ENCODE measurements around the gene EEIG1. TPM values are rescaled to one million over a fixed set of nuclear protein-coding genes. Genes with fewer than 3 reads are reported as not detected.

The EEIG1 gene
- polyA plus RNA-seq, 1 donor (not counting 4 experiments of a cell fraction or from before 2014, with no cell fraction given), result 3.7 TPM

DNA sequence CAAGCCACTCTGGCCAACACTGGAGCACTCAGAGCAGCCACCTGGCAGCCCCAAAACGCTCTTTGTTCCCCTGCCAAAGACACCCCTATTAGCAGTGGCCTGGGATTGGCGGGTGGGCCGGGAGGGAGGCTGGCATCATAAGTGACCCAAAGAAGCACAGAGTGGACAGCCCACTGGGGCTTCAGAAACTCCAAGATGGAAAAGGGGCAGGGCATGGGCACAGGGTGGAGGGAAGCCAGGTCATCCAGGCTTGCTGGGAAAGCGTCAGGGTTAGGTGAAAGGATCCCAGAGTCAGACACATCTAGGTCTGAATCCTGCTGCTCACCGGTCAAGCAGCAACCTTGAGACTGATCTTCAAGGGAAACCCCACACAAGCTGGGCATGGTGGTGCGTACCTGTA, 14.8 kb downstream of the EEIG1 start:
- FAIRE-seq (no peak), DNase-seq (ENCODE audit: low read depth, low spot score) (no peak)
- Histone ChIP-seq H3K27me3 (ENCODE audit: control insufficient read depth, extremely low read depth, insufficient read depth, low read length) (no peaks in the 10 kb centered on the region), H3K79me2 (ENCODE audit: control insufficient read depth, insufficient read depth, low read length) (peaks cover 7% of the 10 kb centered on the region), H3K9me1 (ENCODE audit: control insufficient read depth, extremely low read depth, insufficient read depth, low read length) (no peaks in the 10 kb centered on the region), H3K9me3 (ENCODE audit: control insufficient read depth, low read depth, low read length) (no peaks in the 10 kb centered on the region), H2AFZ (ENCODE audit: control insufficient read depth, low read length) (peak overlapping the region; percentile 74), H3K27ac (ENCODE audit: control insufficient read depth, insufficient read depth, low read length) (peak overlapping the region; percentile 79), H3K4me2 (ENCODE audit: control insufficient read depth, extremely low read depth, insufficient read depth, low read depth, low read length) (peak overlapping the region; percentile 67), H3K36me3 (ENCODE audit: control insufficient read depth in 2 of 2, extremely low read depth in 1 of 2, insufficient read depth in 2 of 2, low read length in 2 of 2) (peaks cover 0 to 3% of the 10 kb centered on the region in 2 experiments), H3K4me1 (ENCODE audit: control insufficient read depth, extremely low read depth, insufficient read depth, low read length) (peaks cover 62% of the 10 kb centered on the region), H4K20me1 (ENCODE audit: control insufficient read depth, extremely low read depth, insufficient read depth, low read length) (no peaks in the 10 kb centered on the region), H3K4me3 (ENCODE audit: control insufficient read depth in 2 of 3, extremely low read depth in 1 of 3, insufficient read depth in 2 of 3, low read depth in 1 of 3, low read length in 3 of 3) (no peak overlapping the region), H3K9ac (ENCODE audit: control insufficient read depth, extremely low read depth, insufficient read depth, low read length) (peak overlapping the region; percentile 72)
- dilution Hi-C loops (cut with MboI; ENCODE audit: extremely low pct_ligation_motif_present, low sequenced_read_pairs), result no loop called here
- TF ChIP-seq, protein P1, sequence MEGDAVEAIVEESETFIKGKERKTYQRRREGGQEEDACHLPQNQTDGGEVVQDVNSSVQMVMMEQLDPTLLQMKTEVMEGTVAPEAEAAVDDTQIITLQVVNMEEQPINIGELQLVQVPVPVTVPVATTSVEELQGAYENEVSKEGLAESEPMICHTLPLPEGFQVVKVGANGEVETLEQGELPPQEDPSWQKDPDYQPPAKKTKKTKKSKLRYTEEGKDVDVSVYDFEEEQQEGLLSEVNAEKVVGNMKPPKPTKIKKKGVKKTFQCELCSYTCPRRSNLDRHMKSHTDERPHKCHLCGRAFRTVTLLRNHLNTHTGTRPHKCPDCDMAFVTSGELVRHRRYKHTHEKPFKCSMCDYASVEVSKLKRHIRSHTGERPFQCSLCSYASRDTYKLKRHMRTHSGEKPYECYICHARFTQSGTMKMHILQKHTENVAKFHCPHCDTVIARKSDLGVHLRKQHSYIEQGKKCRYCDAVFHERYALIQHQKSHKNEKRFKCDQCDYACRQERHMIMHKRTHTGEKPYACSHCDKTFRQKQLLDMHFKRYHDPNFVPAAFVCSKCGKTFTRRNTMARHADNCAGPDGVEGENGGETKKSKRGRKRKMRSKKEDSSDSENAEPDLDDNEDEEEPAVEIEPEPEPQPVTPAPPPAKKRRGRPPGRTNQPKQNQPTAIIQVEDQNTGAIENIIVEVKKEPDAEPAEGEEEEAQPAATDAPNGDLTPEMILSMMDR (optimal IDR thresholded peaks at IDR 0.05 in 1 of 3, IDR thresholded peaks at IDR 0.05 in 1 of 3, conservative IDR thresholded peaks at IDR 0.05 in 1 of 3; ENCODE audit: extremely low read depth in 1 of 3, insufficient read depth in 2 of 3, low read length in 3 of 3), result no peak
- TF ChIP-seq EZH2 (IDR thresholded peaks at IDR 0.05; ENCODE audit: low read length), result no peak

DNA sequence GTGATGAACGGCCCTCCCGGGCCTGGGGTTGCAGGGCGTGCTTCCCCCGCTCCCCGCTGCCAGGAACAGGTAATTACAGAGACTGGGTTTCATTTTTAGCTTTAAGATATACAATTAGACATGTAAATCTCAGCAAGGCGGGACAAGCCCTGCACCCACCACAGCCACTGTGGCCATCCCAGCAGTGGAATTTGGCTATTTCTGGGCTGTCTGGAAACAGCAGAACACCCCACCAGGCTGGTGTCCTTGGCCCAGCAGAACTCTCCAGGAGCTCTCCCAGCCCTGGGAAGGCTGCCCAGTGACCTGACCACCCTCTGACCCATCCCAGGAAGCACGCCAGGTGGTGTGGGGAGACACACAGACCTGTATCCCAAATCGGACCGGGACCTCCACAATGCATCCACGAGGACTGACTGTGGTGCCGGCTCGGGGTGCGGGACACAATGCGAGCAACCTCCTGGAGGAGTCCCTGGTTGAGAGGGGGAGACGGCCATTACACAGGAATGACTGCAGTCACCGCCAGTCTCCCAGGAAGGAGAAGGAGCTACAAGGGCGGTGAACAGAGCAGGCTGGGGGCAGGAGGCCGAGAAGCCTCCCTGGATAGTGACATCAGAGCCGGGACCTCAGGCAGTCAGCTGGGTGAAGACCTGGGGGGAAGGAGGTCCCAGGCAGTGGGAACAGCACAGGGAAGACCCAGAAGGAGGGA, 17.3 kb downstream of the EEIG1 start:
- H2AFZ ChIP-seq (ENCODE audit: control insufficient read depth, low read length), result no peak overlapping the region
- FAIRE-seq (no peak), DNase-seq (ENCODE audit: low read depth, low spot score) (no peak)
- no peaks in the 10 kb centered on the region for H4K20me1 ChIP-seq (ENCODE audit: control insufficient read depth, extremely low read depth, insufficient read depth, low read length)
- peaks cover 7% of the 10 kb centered on the region for H3K79me2 ChIP-seq (ENCODE audit: control insufficient read depth, insufficient read depth, low read length)
- H3K9ac ChIP-seq (ENCODE audit: control insufficient read depth, extremely low read depth, insufficient read depth, low read length), result no peak overlapping the region
- no peaks in the 10 kb centered on the region for H3K27me3 ChIP-seq (ENCODE audit: control insufficient read depth, extremely low read depth, insufficient read depth, low read length)
- no peak overlapping the region for H3K4me2 ChIP-seq (ENCODE audit: control insufficient read depth, extremely low read depth, insufficient read depth, low read depth, low read length)
- H3K4me3 ChIP-seq (ENCODE audit: control insufficient read depth in 2 of 3, extremely low read depth in 1 of 3, insufficient read depth in 2 of 3, low read depth in 1 of 3, low read length in 3 of 3), result no peak overlapping the region
- peaks cover 51% of the 10 kb centered on the region for H3K4me1 ChIP-seq (ENCODE audit: control insufficient read depth, extremely low read depth, insufficient read depth, low read length)
- no peaks in the 10 kb centered on the region for H3K9me3 ChIP-seq (ENCODE audit: control insufficient read depth, low read depth, low read length)
- no peak for TF ChIP-seq EZH2 (IDR thresholded peaks at IDR 0.05; ENCODE audit: low read length)
- TF ChIP-seq, protein P1 (optimal IDR thresholded peaks at IDR 0.05 in 1 of 3, IDR thresholded peaks at IDR 0.05 in 1 of 3, conservative IDR thresholded peaks at IDR 0.05 in 1 of 3; ENCODE audit: extremely low read depth in 1 of 3, insufficient read depth in 2 of 3, low read length in 3 of 3), result no peak
- dilution Hi-C loops (cut with MboI; ENCODE audit: extremely low pct_ligation_motif_present, low sequenced_read_pairs), result no loop called here
- H3K36me3 ChIP-seq (ENCODE audit: control insufficient read depth in 2 of 2, extremely low read depth in 1 of 2, insufficient read depth in 2 of 2, low read length in 2 of 2), result peaks cover 0 to 3% of the 10 kb centered on the region in 2 experiments
- H3K27ac ChIP-seq (ENCODE audit: control insufficient read depth, insufficient read depth, low read length), result no peak overlapping the region
- no peaks in the 10 kb centered on the region for H3K9me1 ChIP-seq (ENCODE audit: control insufficient read depth, extremely low read depth, insufficient read depth, low read length)
